Renal cortical epithelial cell (primary cell): ENCODE results near the gene MNS1. TPM values are rescaled to one million over a fixed set of nuclear protein-coding genes. Genes with fewer than 3 reads are reported as not detected.
"Not testable (repeated sequence)": the region's sequence is repeated elsewhere in the genome, so short reads cannot be mapped to it uniquely, and the experiment has no call there.

Experiments used
- DNase-seq: peaks from one replicate; pipeline ENCODE4 v3.0.0-alpha.2; 2011; ENCODE audit warnings: low read depth
- total RNA-seq: library from RNA; depleted of rRNA; stranded (reverse); fragments of >200 nt; gene quantifications from 2 replicates; pipeline ENCODE4 v1.2.3, GENCODE V29; 2014

MNS1 gene
- total RNA-seq = 0.35 and 4.2 TPM in 2 replicates

- DNase-seq = peak; percentile 97
These were observed at the start of gene MNS1 for GRCh38 chr15:56464893-56465520. Gene MNS1 (minus strand): TSS chr15:56465137. CDS start chr15:56464972, 165 bp downstream.

GRCh38 chr15:56496635-56497034 lies 31.7 kb upstream of the MNS1 start:
- DNase-seq = peak; percentile 81

GRCh38 chr15:56495533-56495932 lies 30.6 kb upstream of the MNS1 start:
- no peak for DNase-seq

GRCh38 chr15:56495053-56495452 lies 30.1 kb upstream of the MNS1 start:
- DNase-seq = no peak

GRCh38 chr15:56492791-56493555 lies 28.0 kb upstream of the MNS1 start:
- no peak for DNase-seq

GRCh38 chr15:56492236-56492635 lies 27.3 kb upstream of the MNS1 start:
- DNase-seq = no peak

GRCh38 chr15:56491110-56491722 lies 26.3 kb upstream of the MNS1 start:
- peak; percentile 77 for DNase-seq

- DNase-seq = peak; percentile 2
These were observed 25.5 kb upstream of the MNS1 start for GRCh38 chr15:56490461-56490860.

- not testable (repeated sequence) for DNase-seq
These were observed 21.3 kb upstream of the MNS1 start for GRCh38 chr15:56486206-56486605.

- DNase-seq = not testable (repeated sequence)
These were observed 20.5 kb upstream of the MNS1 start for GRCh38 chr15:56485426-56485825.

- DNase-seq = no peak
These were observed 19.4 kb upstream of the MNS1 start for GRCh38 chr15:56484287-56484686.

- no peak for DNase-seq
These were observed 10.4 kb upstream of the MNS1 start for GRCh38 chr15:56475351-56475750.

GRCh38 chr15:56473017-56473416 lies 8.1 kb upstream of the MNS1 start:
- no peak for DNase-seq

- DNase-seq = no peak
These were observed 7.3 kb upstream of the MNS1 start for GRCh38 chr15:56472278-56472677.

GRCh38 chr15:56471440-56472069 lies 6.6 kb upstream of the MNS1 start:
- DNase-seq = no peak

- no peak for DNase-seq
These were observed 4.5 kb upstream of the MNS1 start for GRCh38 chr15:56469483-56469882.

GRCh38 chr15:56468401-56468800 lies 3.5 kb upstream of the MNS1 start:
- DNase-seq = peak; percentile 53

- DNase-seq = peak; percentile 81
These were observed 2.7 kb upstream of the MNS1 start for GRCh38 chr15:56467616-56468015.

GRCh38 chr15:56460947-56461346 lies 4.0 kb downstream of the MNS1 start:
- DNase-seq = no peak

GRCh38 chr15:56460071-56460470 lies 4.9 kb downstream of the MNS1 start:
- DNase-seq = peak; percentile 34

GRCh38 chr15:56459096-56459495 lies 5.8 kb downstream of the MNS1 start:
- DNase-seq = no peak

GRCh38 chr15:56456229-56456628 lies 8.7 kb downstream of the MNS1 start:
- DNase-seq = no peak
